MCF 10A (cell line): Measurements from ENCODE around the gene PRELID3B. TPM values are rescaled to one million over a fixed set of nuclear protein-coding genes. Genes with fewer than 3 reads are reported as not detected.

Source experiments
- BruUV-seq: library from RNA; stranded (reverse); fragments of 400-500 nt; replicated peaks from 2 replicates; lab custom pipeline; 2021; lab: Mats Ljungman, UMichigan
- CTCF ChIA-PET: fragments of 300-600 bp; sonication (Branson Sonifier 250); formaldehyde crosslinking; extraction: SDS; loops from one replicate; lab custom pipeline; 2021; ENCODE audit warnings: antibody characterized with exemption, inconsistent platforms; lab: Yijun Ruan, JAX
- POLR2A ChIA-PET: fragments of 300-600, 350-650 bp; sonication (Branson Sonifier 250); formaldehyde crosslinking; extraction: SDS; loops from one replicate; lab custom pipeline; 2020; ENCODE audit warnings: antibody characterized with exemption, inconsistent platforms; lab: Yijun Ruan, JAX
- DNase-seq: peaks from one replicate; pipeline ENCODE4 v3.0.0-alpha.2; 2018; ENCODE audit not compliant: unreplicated experiment
- H3K27ac Mint-ChIP-seq: one replicate; pipeline ENCODE4 v1.8.0; 2022; ENCODE audit warnings: mild to moderate bottlenecking, low read depth, mixed read lengths; ENCODE audit not compliant: unreplicated experiment
- H3K27me3 Mint-ChIP-seq: one replicate; pipeline ENCODE4 v1.8.0; 2022; ENCODE audit warnings: mixed read lengths; ENCODE audit not compliant: insufficient read depth, unreplicated experiment
- H3K36me3 Mint-ChIP-seq: one replicate; pipeline ENCODE4 v1.8.0; 2022; ENCODE audit warnings: mild to moderate bottlenecking, moderate library complexity, mixed read lengths; ENCODE audit not compliant: insufficient read depth, unreplicated experiment
- H3K4me1 Mint-ChIP-seq: one replicate; pipeline ENCODE4 v1.8.0; 2022; ENCODE audit warnings: mixed read lengths; ENCODE audit not compliant: insufficient read depth, unreplicated experiment
- H3K4me3 Mint-ChIP-seq: one replicate; pipeline ENCODE4 v1.8.0; 2022; ENCODE audit warnings: mild to moderate bottlenecking, moderate library complexity, mixed read lengths; ENCODE audit not compliant: unreplicated experiment
- H3K9me3 Mint-ChIP-seq: one replicate; pipeline ENCODE4 v1.8.0; 2022; ENCODE audit warnings: mixed read lengths; ENCODE audit not compliant: unreplicated experiment
- intact Hi-C: fragments of 100-400 bp; cut with micrococcal nuclease; formaldehyde crosslinking; loops from 2 replicates; pipeline ENCODE4 v1.14.1; 2022
- total RNA-seq: library from RNA; stranded (reverse); gene quantifications from 2 replicates; pipeline ENCODE4 v1.2.3, GENCODE V29; 2022
- TF ChIP-seq, protein P1 (sequence below): fragments of 200-600 bp; IDR thresholded peaks from one replicate; pipeline ENCODE4 v1.8.0; 2022; ENCODE audit warnings: antibody characterized with exemption, mild to moderate bottlenecking; ENCODE audit not compliant: unreplicated experiment

PRELID3B gene
- total RNA-seq, 1 experiment from 2014 or later, result 197 TPM

DNA sequence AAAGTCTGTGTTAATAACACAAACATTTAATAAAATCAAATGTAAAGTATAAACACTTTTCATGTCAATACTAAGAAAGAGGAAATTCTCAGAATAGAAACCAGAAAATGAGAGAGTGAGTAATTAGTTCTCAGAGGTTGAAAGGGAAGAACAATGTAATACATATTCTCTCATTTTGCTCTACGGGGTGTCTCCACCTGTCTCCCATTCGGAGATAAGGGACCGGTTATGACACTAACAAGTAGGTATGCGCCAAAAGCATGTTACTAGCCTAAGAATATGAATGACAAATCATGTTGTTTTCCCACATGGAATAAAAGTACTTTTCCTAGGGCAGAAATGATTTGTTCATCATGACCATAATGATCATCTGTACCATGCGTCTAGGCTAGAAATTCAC, 35.6 kb upstream of the PRELID3B start:
- H3K27ac Mint-ChIP-seq, result no peak overlapping the region
- no peaks in the 10 kb centered on the region for H3K9me3 Mint-ChIP-seq
- H3K27me3 Mint-ChIP-seq, result no peaks in the 10 kb centered on the region
- TF ChIP-seq, protein P1, sequence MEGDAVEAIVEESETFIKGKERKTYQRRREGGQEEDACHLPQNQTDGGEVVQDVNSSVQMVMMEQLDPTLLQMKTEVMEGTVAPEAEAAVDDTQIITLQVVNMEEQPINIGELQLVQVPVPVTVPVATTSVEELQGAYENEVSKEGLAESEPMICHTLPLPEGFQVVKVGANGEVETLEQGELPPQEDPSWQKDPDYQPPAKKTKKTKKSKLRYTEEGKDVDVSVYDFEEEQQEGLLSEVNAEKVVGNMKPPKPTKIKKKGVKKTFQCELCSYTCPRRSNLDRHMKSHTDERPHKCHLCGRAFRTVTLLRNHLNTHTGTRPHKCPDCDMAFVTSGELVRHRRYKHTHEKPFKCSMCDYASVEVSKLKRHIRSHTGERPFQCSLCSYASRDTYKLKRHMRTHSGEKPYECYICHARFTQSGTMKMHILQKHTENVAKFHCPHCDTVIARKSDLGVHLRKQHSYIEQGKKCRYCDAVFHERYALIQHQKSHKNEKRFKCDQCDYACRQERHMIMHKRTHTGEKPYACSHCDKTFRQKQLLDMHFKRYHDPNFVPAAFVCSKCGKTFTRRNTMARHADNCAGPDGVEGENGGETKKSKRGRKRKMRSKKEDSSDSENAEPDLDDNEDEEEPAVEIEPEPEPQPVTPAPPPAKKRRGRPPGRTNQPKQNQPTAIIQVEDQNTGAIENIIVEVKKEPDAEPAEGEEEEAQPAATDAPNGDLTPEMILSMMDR, result no peak
- ChIA-PET CTCF (no interaction called here), POLR2A (no interaction called here)
- no peak for DNase-seq
- H3K36me3 Mint-ChIP-seq, result no peaks in the 10 kb centered on the region
- no TSS peak for BruUV-seq
- H3K4me3 Mint-ChIP-seq, result no peak overlapping the region
- peaks cover 27% of the 10 kb centered on the region for H3K4me1 Mint-ChIP-seq
- intact Hi-C loops, result no loop called here

DNA sequence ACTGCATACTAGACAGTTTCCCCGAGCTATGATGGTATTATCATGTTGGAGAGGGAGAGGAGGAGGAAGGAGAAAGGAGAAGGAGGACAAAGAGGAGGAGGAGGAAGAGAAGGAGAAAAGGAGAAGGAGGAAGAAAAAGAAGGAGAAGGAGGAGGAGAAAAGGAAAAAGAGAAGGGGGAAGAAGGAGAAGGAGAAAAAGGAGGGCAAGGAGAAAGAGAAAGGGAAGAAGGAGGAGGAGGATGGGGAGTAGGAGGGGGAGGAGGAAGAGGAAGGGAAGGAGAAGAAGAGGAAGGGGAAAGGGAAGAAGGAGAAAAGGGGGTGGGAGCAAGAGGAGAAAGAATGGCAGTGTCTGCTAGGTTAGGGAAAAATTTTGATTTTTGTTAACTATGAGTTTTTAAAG, 35.1 kb upstream of the PRELID3B start:
- H3K9me3 Mint-ChIP-seq, result no peaks in the 10 kb centered on the region
- POLR2A ChIA-PET, result interaction anchor here (0.7 kb wide), 1 partner anchor 65 kb away, joined by 4 read pairs; no protein-coding TSS in a partner anchor
- no TSS peak for BruUV-seq
- H3K4me3 Mint-ChIP-seq, result no peak overlapping the region
- TF ChIP-seq, protein P1, result no peak
- H3K27ac Mint-ChIP-seq, result no peak overlapping the region
- peaks cover 22% of the 10 kb centered on the region for H3K4me1 Mint-ChIP-seq
- no peaks in the 10 kb centered on the region for H3K27me3 Mint-ChIP-seq
- no peak for DNase-seq
- no peaks in the 10 kb centered on the region for H3K36me3 Mint-ChIP-seq
- intact Hi-C loops, result no loop called here
- CTCF ChIA-PET, result interaction anchor here (0.5 to 2.0 kb wide), 2 partner anchors 10 to 145 kb away, joined by 3 to 7 read pairs; no protein-coding TSS in a partner anchor

DNA sequence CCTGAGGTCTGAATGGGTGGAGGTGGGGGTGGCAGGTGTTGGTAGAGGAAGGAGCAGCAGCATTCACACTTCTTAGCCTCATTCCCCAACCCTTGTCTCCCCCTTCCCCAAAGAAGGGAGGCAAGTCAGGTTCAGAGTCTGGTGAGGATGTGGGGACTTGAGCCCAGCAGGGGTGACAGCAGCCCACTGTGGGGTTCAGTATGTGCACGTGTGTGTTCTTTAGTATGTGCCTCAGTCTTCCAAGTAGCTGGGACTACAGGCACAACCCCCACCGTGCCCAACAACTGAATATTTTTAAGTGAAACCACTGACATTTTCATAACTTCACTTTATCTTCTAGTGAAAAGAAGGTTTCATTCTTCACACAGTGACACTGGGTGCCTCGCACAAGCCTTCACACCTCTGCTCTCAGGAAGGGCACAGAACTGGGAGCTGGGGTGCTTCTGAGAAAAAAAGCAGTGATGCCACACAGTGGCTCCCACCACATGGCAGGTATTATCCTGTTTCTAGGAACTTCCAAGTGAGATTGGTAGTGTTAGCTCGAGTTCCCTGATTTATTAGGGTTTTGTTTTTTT, 33.4 kb upstream of the PRELID3B start:
- Mint-ChIP-seq H3K36me3 (no peaks in the 10 kb centered on the region), H3K9me3 (no peaks in the 10 kb centered on the region), H3K4me1 (peaks cover 21% of the 10 kb centered on the region), H3K27ac (no peak overlapping the region), H3K4me3 (no peak overlapping the region), H3K27me3 (no peaks in the 10 kb centered on the region)
- intact Hi-C loops, result no loop called here
- TF ChIP-seq, protein P1, result no peak
- no TSS peak for BruUV-seq
- ChIA-PET POLR2A (interaction anchor here (0.7 to 1.1 kb wide), 2 partner anchors 13 to 379 kb away, joined by 3 read pairs; no protein-coding TSS in a partner anchor), CTCF (interaction anchor here (0.5 to 2.0 kb wide), 7 partner anchors 12 to 803 kb away, joined by 3 to 7 read pairs (median 3); no protein-coding TSS in a partner anchor)
- DNase-seq, result no peak

DNA sequence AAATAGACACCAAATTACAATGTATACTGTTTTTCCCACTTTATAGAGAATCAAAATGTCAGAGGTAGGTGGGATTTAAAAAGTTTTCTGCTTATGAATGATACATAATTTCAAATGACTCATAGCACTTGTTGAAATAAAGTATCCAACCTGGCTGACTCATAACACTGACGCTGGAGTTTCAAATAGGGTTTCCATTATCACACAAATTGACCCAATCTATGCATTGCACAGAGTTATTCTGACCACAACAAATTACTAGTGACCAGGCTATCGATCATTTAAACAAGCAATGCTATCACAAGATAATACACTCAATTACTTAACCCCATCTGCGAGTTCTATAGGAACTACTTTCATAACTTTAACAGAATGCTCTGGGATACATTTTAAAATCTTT, 31.9 kb upstream of the PRELID3B start:
- no peaks in the 10 kb centered on the region for H3K27me3 Mint-ChIP-seq
- no peaks in the 10 kb centered on the region for H3K36me3 Mint-ChIP-seq
- H3K9me3 Mint-ChIP-seq, result no peaks in the 10 kb centered on the region
- DNase-seq, result peak; percentile 47
- no peak overlapping the region for H3K27ac Mint-ChIP-seq
- no TSS peak for BruUV-seq
- ChIA-PET CTCF (no interaction called here), POLR2A (interaction anchor here (1.6 kb wide), 1 partner anchor 10 kb away, joined by 7 read pairs; no protein-coding TSS in a partner anchor)
- H3K4me3 Mint-ChIP-seq, result no peak overlapping the region
- H3K4me1 Mint-ChIP-seq, result peaks cover 21% of the 10 kb centered on the region
- TF ChIP-seq, protein P1, result no peak
- intact Hi-C loops, result no loop called here
